IMR-90 (cell line): ENCODE measurements around the gene GPX3.

Experiments used
- CHD1 ChIP-seq: IDR thresholded peaks from 2 replicates; pipeline ENCODE4 v1.6.1; 2012; ENCODE audit warnings: low read depth, low read length, improper control_type of control experiment
- FOS ChIP-seq: fragments of 150-350 bp; IDR thresholded peaks from 2 replicates; pipeline ENCODE4 v1.6.1; 2016; ENCODE audit warnings: low read depth, low read length
- MAFK ChIP-seq: IDR thresholded peaks from 2 replicates; pipeline ENCODE4 v1.6.1; 2012; ENCODE audit warnings: low read depth, low read length, improper control_type of control experiment
- RAD21 ChIP-seq: IDR thresholded peaks from 2 replicates; pipeline ENCODE4 v1.6.1; 2012; ENCODE audit warnings: low read length, improper control_type of control experiment
- TF ChIP-seq, protein P1 (sequence below): conservative IDR thresholded peaks from 2 replicates; pipeline ENCODE4 v1.5.1; 2012; ENCODE audit warnings: mild to moderate bottlenecking, low read depth, low read length, improper control_type of control experiment
- TF ChIP-seq, protein P2 (sequence below): fragments of 150-350 bp; IDR thresholded peaks from 2 replicates; pipeline ENCODE4 v1.6.1; 2016; ENCODE audit warnings: low read depth, mild to moderate bottlenecking, low read length, moderate library complexity, borderline replicate concordance
- TF ChIP-seq, protein P3 (sequence below): fragments of 150-350 bp; IDR thresholded peaks from 2 replicates; pipeline ENCODE4 v1.6.1; 2017; ENCODE audit warnings: mild to moderate bottlenecking, antibody characterized with exemption, low read length, low read depth

DNA sequence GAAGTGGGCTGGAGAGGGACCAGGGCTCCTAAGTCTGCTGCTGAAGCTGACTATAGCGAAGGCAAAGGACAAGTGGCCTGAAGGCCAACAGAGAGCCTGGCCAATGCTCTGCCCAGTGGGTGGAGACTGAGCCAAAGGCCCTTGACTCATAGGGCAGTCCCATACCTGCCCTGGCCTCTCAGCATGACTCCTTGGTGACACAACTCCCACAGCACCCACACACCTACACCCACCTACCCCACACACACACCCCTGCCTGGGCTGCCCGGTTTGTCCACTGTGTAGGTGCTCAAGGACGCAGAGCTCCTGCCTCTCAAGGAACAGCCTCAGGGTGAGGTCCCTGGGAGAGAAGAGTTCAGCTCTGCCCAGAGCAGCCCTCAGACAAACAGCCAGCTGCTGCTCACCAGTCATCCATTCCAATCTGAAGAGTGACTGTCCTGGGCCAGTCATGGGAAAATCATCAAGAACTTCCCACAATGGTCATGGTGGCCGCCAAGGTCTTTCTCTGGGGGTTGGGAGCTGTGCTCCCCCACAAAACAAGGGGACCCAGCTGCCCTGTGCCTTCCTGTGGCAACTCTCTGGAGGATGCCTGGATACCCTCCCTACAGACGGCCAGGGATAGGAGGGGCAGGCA is 55.4 kb downstream of the GPX3 start:
- TF ChIP-seq, protein P1, sequence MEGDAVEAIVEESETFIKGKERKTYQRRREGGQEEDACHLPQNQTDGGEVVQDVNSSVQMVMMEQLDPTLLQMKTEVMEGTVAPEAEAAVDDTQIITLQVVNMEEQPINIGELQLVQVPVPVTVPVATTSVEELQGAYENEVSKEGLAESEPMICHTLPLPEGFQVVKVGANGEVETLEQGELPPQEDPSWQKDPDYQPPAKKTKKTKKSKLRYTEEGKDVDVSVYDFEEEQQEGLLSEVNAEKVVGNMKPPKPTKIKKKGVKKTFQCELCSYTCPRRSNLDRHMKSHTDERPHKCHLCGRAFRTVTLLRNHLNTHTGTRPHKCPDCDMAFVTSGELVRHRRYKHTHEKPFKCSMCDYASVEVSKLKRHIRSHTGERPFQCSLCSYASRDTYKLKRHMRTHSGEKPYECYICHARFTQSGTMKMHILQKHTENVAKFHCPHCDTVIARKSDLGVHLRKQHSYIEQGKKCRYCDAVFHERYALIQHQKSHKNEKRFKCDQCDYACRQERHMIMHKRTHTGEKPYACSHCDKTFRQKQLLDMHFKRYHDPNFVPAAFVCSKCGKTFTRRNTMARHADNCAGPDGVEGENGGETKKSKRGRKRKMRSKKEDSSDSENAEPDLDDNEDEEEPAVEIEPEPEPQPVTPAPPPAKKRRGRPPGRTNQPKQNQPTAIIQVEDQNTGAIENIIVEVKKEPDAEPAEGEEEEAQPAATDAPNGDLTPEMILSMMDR = no peak
- TF ChIP-seq, protein P2, sequence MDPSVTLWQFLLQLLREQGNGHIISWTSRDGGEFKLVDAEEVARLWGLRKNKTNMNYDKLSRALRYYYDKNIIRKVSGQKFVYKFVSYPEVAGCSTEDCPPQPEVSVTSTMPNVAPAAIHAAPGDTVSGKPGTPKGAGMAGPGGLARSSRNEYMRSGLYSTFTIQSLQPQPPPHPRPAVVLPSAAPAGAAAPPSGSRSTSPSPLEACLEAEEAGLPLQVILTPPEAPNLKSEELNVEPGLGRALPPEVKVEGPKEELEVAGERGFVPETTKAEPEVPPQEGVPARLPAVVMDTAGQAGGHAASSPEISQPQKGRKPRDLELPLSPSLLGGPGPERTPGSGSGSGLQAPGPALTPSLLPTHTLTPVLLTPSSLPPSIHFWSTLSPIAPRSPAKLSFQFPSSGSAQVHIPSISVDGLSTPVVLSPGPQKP = no peak
- TF ChIP-seq CHD1 (no peak), MAFK (no peak), FOS (0 out of 2 replicates have a peak, but pooled peaks have one; percentile 3), RAD21 (no peak)
- TF ChIP-seq, protein P3, sequence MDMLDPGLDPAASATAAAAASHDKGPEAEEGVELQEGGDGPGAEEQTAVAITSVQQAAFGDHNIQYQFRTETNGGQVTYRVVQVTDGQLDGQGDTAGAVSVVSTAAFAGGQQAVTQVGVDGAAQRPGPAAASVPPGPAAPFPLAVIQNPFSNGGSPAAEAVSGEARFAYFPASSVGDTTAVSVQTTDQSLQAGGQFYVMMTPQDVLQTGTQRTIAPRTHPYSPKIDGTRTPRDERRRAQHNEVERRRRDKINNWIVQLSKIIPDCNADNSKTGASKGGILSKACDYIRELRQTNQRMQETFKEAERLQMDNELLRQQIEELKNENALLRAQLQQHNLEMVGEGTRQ = no peak
